Left forelimb (tissue), 1 donor: ENCODE data around the gene QSER1.
"Not testable (repeated sequence)": the region's sequence is repeated elsewhere in the genome, so short reads cannot be mapped to it uniquely, and the experiment has no call there.

ENCODE experiments used
- DNase-seq: peaks from one replicate; pipeline ENCODE4 v3.0.0-alpha.2; 2018; ENCODE audit warnings: low spot score

Gene QSER1

GRCh38 chr11:32935462-32936029 is 42.9 kb downstream of the QSER1 start:
- no peak for DNase-seq

- DNase-seq = not testable (repeated sequence)
These were observed 43.6 kb downstream of the QSER1 start for GRCh38 chr11:32936178-32936577.

- not testable (repeated sequence) for DNase-seq
These were observed 44.7 kb downstream of the QSER1 start for GRCh38 chr11:32937283-32937682.

- DNase-seq = no peak
These were observed 46.4 kb downstream of the QSER1 start for GRCh38 chr11:32939046-32939445.

- no peak for DNase-seq
These were observed 47.3 kb downstream of the QSER1 start for GRCh38 chr11:32939866-32940265.

- DNase-seq = no peak
These were observed 48.3 kb downstream of the QSER1 start for GRCh38 chr11:32940865-32941264.

GRCh38 chr11:32947978-32948377 is 55.4 kb downstream of the QSER1 start:
- no peak for DNase-seq

GRCh38 chr11:32949739-32950138 is 57.1 kb downstream of the QSER1 start:
- DNase-seq = no peak

GRCh38 chr11:32952421-32952820 is 59.8 kb downstream of the QSER1 start:
- DNase-seq = no peak

- DNase-seq = no peak
These were observed 61.1 kb downstream of the QSER1 start for GRCh38 chr11:32953700-32954099.

GRCh38 chr11:32960553-32961164 is 68.0 kb downstream of the QSER1 start:
- DNase-seq = no peak

GRCh38 chr11:32962016-32962415 is 69.4 kb downstream of the QSER1 start:
- DNase-seq = no peak

GRCh38 chr11:32963721-32964120 is 71.1 kb downstream of the QSER1 start:
- no peak for DNase-seq

- no peak for DNase-seq
These were observed 75.9 kb downstream of the QSER1 start for GRCh38 chr11:32968541-32968940.

GRCh38 chr11:32972233-32972632 is 79.6 kb downstream of the QSER1 start:
- DNase-seq = not testable (repeated sequence)

GRCh38 chr11:32972781-32973180 is 80.2 kb downstream of the QSER1 start:
- DNase-seq = no peak

- no peak for DNase-seq
These were observed 90.0 kb downstream of the QSER1 start for GRCh38 chr11:32982626-32983025.

- DNase-seq = no peak
These were observed 90.9 kb downstream of the QSER1 start for GRCh38 chr11:32983506-32983905.

- no peak for DNase-seq
These were observed 93.0 kb downstream of the QSER1 start for GRCh38 chr11:32985600-32985999.

GRCh38 chr11:32987851-32988250 is 95.2 kb downstream of the QSER1 start:
- no peak for DNase-seq

GRCh38 chr11:32990481-32990880 is 97.9 kb downstream of the QSER1 start:
- no peak for DNase-seq

- DNase-seq = no peak
These were observed 98.8 kb downstream of the QSER1 start for GRCh38 chr11:32991427-32991826.

- DNase-seq = no peak
These were observed 99.3 kb downstream of the QSER1 start for GRCh38 chr11:32991898-32992297.

GRCh38 chr11:33000181-33000580 is 107.6 kb downstream of the QSER1 start:
- DNase-seq = no peak
